GM12878 (cell line): ENCODE measurements around the gene ARID5B. TPM values are rescaled to one million over a fixed set of nuclear protein-coding genes. Genes with fewer than 3 reads are reported as not detected.

ENCODE experiments used
- ATAC-seq: fragments of 200-7000 bp; cut with Tn5 transposase; 3 replicates; pipeline ENCODE4 v1.9.1; 2020; ENCODE audit warnings: mild to moderate bottlenecking, moderate library complexity
- BruUV-seq: library from RNA; stranded (reverse); fragments of 400-500 nt; replicated peaks from 2 replicates; lab custom pipeline; 2021; lab: Mats Ljungman, UMichigan
- CTCF ChIA-PET: fragments of 300-600 bp; sonication (Branson Sonifier 250); formaldehyde crosslinking; extraction: SDS; loops from one replicate; lab custom pipeline; 2021; ENCODE audit warnings: inconsistent platforms; lab: Yijun Ruan, JAX
- POLR2A ChIA-PET: fragments of 350-600 bp; formaldehyde crosslinking; extraction: SDS; loops from one replicate; lab custom pipeline; 2021; ENCODE audit warnings: inconsistent platforms; lab: Charles Lee
- RAD21 ChIA-PET: fragments of 300-600 bp; sonication (Branson Sonifier 250); formaldehyde crosslinking; loops from one replicate; lab custom pipeline; 2023; ENCODE audit warnings: antibody characterized with exemption; ENCODE audit not compliant: unreplicated experiment; lab: Charles Lee
- SMC1A ChIA-PET: fragments of 300-600 bp; sonication (Branson Sonifier 250); formaldehyde crosslinking; loops from one replicate; lab custom pipeline; 2023; ENCODE audit not compliant: unreplicated experiment, uncharacterized antibody; lab: Charles Lee
- DNase-seq: peaks from one replicate; pipeline ENCODE4 v3.0.0-alpha.2; 2011; ENCODE audit warnings: low read depth, low spot score
- FAIRE-seq: peaks from 3 replicates; lab custom pipeline; 2011; peaks lifted over from hg19 to GRCh38; lab: Jason Lieb, UNC
- H2AFZ ChIP-seq: 2 replicates; pipeline ENCODE4 v1.6.0; 2011; ENCODE audit warnings: low read depth, low read length, control low read depth; ENCODE audit not compliant: control insufficient read depth
- H3K27ac ChIP-seq: 2 replicates; pipeline ENCODE4 v1.5.1; 2011; ENCODE audit warnings: control low read depth; ENCODE audit not compliant: control insufficient read depth, insufficient read depth
- H3K27me3 ChIP-seq, 2 experiments: replicated peaks in 1 of 2; 2 replicates each; pipeline versions ENCODE4 v1.6.0 to v1.6.1; 2011; ENCODE audit warnings: low read length in 1 of 2; ENCODE audit not compliant: control insufficient read depth in 2 of 2, insufficient read depth in 2 of 2
- H3K36me3 ChIP-seq, 2 experiments: 2 replicates each; pipeline ENCODE4 v1.5.1; 2011; ENCODE audit warnings: low read length in 1 of 2; ENCODE audit not compliant: control insufficient read depth in 2 of 2, insufficient read depth in 2 of 2
- H3K4me1 ChIP-seq: 2 replicates; pipeline ENCODE4 v1.6.1; 2011; ENCODE audit warnings: mild to moderate bottlenecking, low read length, moderate library complexity, mixed read lengths; ENCODE audit not compliant: control insufficient read depth, insufficient read depth
- H3K4me2 ChIP-seq: 2 replicates; pipeline ENCODE4 v1.6.0; 2011; ENCODE audit warnings: control low read depth; ENCODE audit not compliant: control insufficient read depth, insufficient read depth
- H3K4me3 ChIP-seq: fragments of 200-600 bp; sonication (generic); 2 replicates; pipeline ENCODE4 v1.5.1; 2016
- H3K79me2 ChIP-seq: 2 replicates; pipeline ENCODE4 v1.6.0; 2011; ENCODE audit warnings: low read length; ENCODE audit not compliant: control insufficient read depth, insufficient read depth
- H3K9ac ChIP-seq: 2 replicates; pipeline ENCODE4 v1.8.0; 2011; ENCODE audit warnings: low read length, control low read depth, mixed read lengths; ENCODE audit not compliant: control insufficient read depth, insufficient read depth
- H3K9me3 ChIP-seq: replicated peaks from 3 replicates; pipeline ENCODE4 v1.5.1; 2011; ENCODE audit warnings: mild to moderate bottlenecking, low read length; ENCODE audit not compliant: control insufficient read depth, insufficient read depth
- H4K20me1 ChIP-seq: 2 replicates; pipeline ENCODE4 v1.6.0; 2011; ENCODE audit not compliant: control insufficient read depth, insufficient read depth
- ATF2 ChIP-seq: IDR thresholded peaks from 2 replicates; pipeline ENCODE4 v1.6.1; 2012; ENCODE audit warnings: low read length, inconsistent platforms
- CUX1 ChIP-seq: IDR thresholded peaks from 2 replicates; pipeline ENCODE4 v1.6.1; 2012; ENCODE audit warnings: improper control_type of control experiment, low read depth, low read length; ENCODE audit not compliant: insufficient replicate concordance
- FOXM1 ChIP-seq: IDR thresholded peaks from 2 replicates; pipeline ENCODE4 v1.6.1; 2012; ENCODE audit warnings: low read depth, mild to moderate bottlenecking, inconsistent platforms, low read length, moderate library complexity
- GATAD2B ChIP-seq: fragments of 450-650 bp; conservative IDR thresholded peaks from 2 replicates; pipeline ENCODE4 v1.6.1; 2017; ENCODE audit warnings: low read depth, mild to moderate bottlenecking, moderate library complexity
- JUNB ChIP-seq: IDR thresholded peaks from 2 replicates; pipeline ENCODE4 v1.6.1; 2016; ENCODE audit warnings: antibody characterized with exemption, mild to moderate bottlenecking
- MAX ChIP-seq: IDR thresholded peaks from 2 replicates; pipeline ENCODE4 v1.6.1; 2012; ENCODE audit warnings: low read depth, low read length, improper control_type of control experiment
- NFIC ChIP-seq: IDR thresholded peaks from 2 replicates; pipeline ENCODE4 v1.6.1; 2012; ENCODE audit warnings: low read depth, mild to moderate bottlenecking, inconsistent platforms, low read length, moderate library complexity
- NFYA ChIP-seq: IDR thresholded peaks from 2 replicates; pipeline ENCODE4 v1.6.1; 2011; ENCODE audit warnings: low read depth, mild to moderate bottlenecking, low read length, improper control_type of control experiment, borderline replicate concordance
- RUNX3 ChIP-seq: IDR thresholded peaks from 2 replicates; pipeline ENCODE4 v1.6.1; 2012; ENCODE audit warnings: low read length, inconsistent platforms
- SMC3 ChIP-seq: IDR thresholded peaks from 2 replicates; pipeline ENCODE4 v1.6.1; 2011; ENCODE audit warnings: low read length, improper control_type of control experiment, borderline replicate concordance
- WGBS: methylation state at CpG from one replicate; pipeline ENCODE4 v1.1.6; 2016; ENCODE audit warnings: low lambda C conversion rate; ENCODE audit not compliant: insufficient replicate concordance, insufficient coverage; ENCODE audit errors: missing lambda C conversion rate; 5-methylcytosine and 5-hydroxymethylcytosine counted together
- in situ Hi-C: fragments of 300-500 bp; cut with MboI; formaldehyde crosslinking; loops from 9 replicates; pipeline ENCODE4 v1.14.3; 2018; ENCODE audit warnings: mixed read lengths
- intact Hi-C: fragments of 100-400 bp; cut with micrococcal nuclease; formaldehyde crosslinking; loops from one replicate; pipeline ENCODE4 v1.14.2; 2022; ENCODE audit not compliant: unreplicated experiment
- polyA plus RNA-seq, 11 experiments: library from polyadenylated mRNA; depleted of rRNA in 4 of 11; unstranded in 6 of 11; stranded (reverse) in 5 of 11; fragments of >200 nt; fragmentation: Nextera tagmentation in 4 of 11; fragmentation: Illumina TruSeq in 1 of 11; extraction: Ambion mirVana in 4 of 11; extraction: Trizol in 1 of 11; gene quantifications; 1 replicate in 1 of 11; 2 replicates in 10 of 11; pipeline versions ENCODE4 v1.2.1 to v1.2.3, GENCODE V29; 2011 to 2016; ENCODE audit warnings: inconsistent platforms in 2 of 11, missing spikeins in 2 of 11, low read depth in 1 of 11
- total RNA-seq, 4 experiments: library from RNA; depleted of rRNA in 3 of 4; stranded (reverse); fragments of >200 nt in 3 of 4; fragmentation: Illumina TruSeq in 1 of 4; extraction: Trizol in 1 of 4; gene quantifications; 2 replicates each; pipeline versions ENCODE4 v1.2.1 to v1.2.3, GENCODE V29; 2013 to 2021

Gene ARID5B
- total and polyA plus RNA-seq, 10 of the 15 experiments (the other 5 are each of a cell fraction or from before 2014, with no cell fraction given): 2.7 to 8.5 (median 6.1) TPM

GRCh38 chr10:62085404-62085803, 183.9 kb downstream of the ARID5B start:
- FAIRE-seq: no peak
- Histone ChIP-seq H3K27ac (peak overlapping the region; percentile 35), H3K4me3 (no peak overlapping the region), H3K79me2 (peaks cover 8% of the 10 kb centered on the region), H3K27me3 (no peaks in the 10 kb centered on the region)
- BruUV-seq: no TSS peak
- intact Hi-C loops: no loop called here
- POLR2A ChIA-PET: no interaction called here
- TF ChIP-seq NFIC: peak; percentile 77
- peak; percentile 45; the same call in 1 of the 2 replicates for TF ChIP-seq FOXM1
- TF ChIP-seq RUNX3: peak; percentile 29; the same call in 1 of the 2 replicates
- peak; percentile 78 for TF ChIP-seq JUNB
- peak; percentile 76 for TF ChIP-seq ATF2
- no peak for TF ChIP-seq NFYA
- TF ChIP-seq, all 136 proteins: peak for 5
- ChIA-PET SMC1A (interaction anchor here (1.2 kb wide), 2 partner anchors 36 to 62 kb away, joined by 3 read pairs; no protein-coding TSS in a partner anchor), RAD21 (no interaction called here), CTCF (no interaction called here)
- H3K9ac ChIP-seq: no peak overlapping the region
- H2AFZ ChIP-seq: no peak overlapping the region
- ATAC-seq: no peak
- H3K9me3 ChIP-seq: no peaks in the 10 kb centered on the region
- H3K36me3 ChIP-seq: peaks cover 1 to 9% of the 10 kb centered on the region in 2 experiments; a peak in 2 of 4 replicates
- H3K4me1 ChIP-seq: peaks cover 43% of the 10 kb centered on the region
- DNase-seq: no peak
- H4K20me1 ChIP-seq: no peaks in the 10 kb centered on the region
- in situ Hi-C loops: no loop called here
- 30% methylated on average over 2 of the region's 2 CpGs for WGBS
- no peak overlapping the region for H3K4me2 ChIP-seq

GRCh38 chr10:62085821-62086220, 184.3 kb downstream of the ARID5B start:
- in situ Hi-C loops (no loop called here), intact Hi-C loops (no loop called here)
- ChIA-PET POLR2A (no interaction called here), SMC1A (no interaction called here), RAD21 (no interaction called here), CTCF (no interaction called here)
- Histone ChIP-seq H2AFZ (no peak overlapping the region), H3K27me3 (no peaks in the 10 kb centered on the region), H3K4me2 (no peak overlapping the region), H3K36me3 (peaks cover 1 to 11% of the 10 kb centered on the region in 2 experiments; a peak in 3 of 4 replicates), H3K4me3 (no peak overlapping the region), H3K9ac (no peak overlapping the region), H3K27ac (no peak overlapping the region), H4K20me1 (no peaks in the 10 kb centered on the region), H3K9me3 (no peaks in the 10 kb centered on the region), H3K4me1 (peaks cover 38% of the 10 kb centered on the region), H3K79me2 (peaks cover 4% of the 10 kb centered on the region)
- 91% methylated on average over 2 of the region's 2 CpGs for WGBS
- ATAC-seq (no peak), DNase-seq (no peak), FAIRE-seq (no peak)
- BruUV-seq: no TSS peak
- no peak for TF ChIP-seq SMC3
- no peak for TF ChIP-seq MAX
- TF ChIP-seq CUX1: no peak
- TF ChIP-seq GATAD2B: no peak
